ENCODE data around the gene SOCS2. TPM values are rescaled to one million over a fixed set of nuclear protein-coding genes. Genes with fewer than 3 reads are reported as not detected.
A peak's percentile ranks its signal among the peaks of the same experiment; 100 is the strongest.

Gene SOCS2
- total RNA-seq, 1 donor from 2014 or later, result 61.8 TPM

- DNase-seq (ENCODE audit: low spot score), result no peak
Measured at GRCh38 chr12:93565760-93566159, 6.7 kb upstream of the SOCS2 start.

GRCh38 chr12:93567174-93567573 is 5.3 kb upstream of the SOCS2 start:
- DNase-seq (ENCODE audit: low spot score), result no peak

GRCh38 chr12:93568091-93568490 is 4.4 kb upstream of the SOCS2 start:
- no peak for DNase-seq (ENCODE audit: low spot score)

DNA sequence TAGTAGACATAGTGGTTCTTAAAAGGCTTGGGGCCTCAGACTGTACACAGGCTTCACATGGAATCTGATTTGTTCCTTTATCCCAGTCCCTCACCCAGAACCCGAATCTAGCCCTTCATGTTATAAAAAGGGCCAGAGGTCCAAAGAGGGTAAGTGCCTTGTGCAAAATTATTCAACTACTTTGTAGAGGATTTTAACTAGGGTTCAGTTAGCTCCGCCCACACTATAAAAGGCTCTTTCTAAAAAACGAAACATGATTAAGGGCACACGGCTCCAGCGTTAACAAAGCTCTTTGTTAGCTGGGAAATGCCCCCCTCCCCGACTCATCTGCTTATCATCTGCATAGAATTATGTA is 3.2 kb upstream of the SOCS2 start:
- DNase-seq (ENCODE audit: low spot score), result no peak

GRCh38 chr12:93569656-93570551 is 2.6 kb upstream of the SOCS2 start:
- peak; percentile 94 for DNase-seq (ENCODE audit: low spot score)

DNA sequence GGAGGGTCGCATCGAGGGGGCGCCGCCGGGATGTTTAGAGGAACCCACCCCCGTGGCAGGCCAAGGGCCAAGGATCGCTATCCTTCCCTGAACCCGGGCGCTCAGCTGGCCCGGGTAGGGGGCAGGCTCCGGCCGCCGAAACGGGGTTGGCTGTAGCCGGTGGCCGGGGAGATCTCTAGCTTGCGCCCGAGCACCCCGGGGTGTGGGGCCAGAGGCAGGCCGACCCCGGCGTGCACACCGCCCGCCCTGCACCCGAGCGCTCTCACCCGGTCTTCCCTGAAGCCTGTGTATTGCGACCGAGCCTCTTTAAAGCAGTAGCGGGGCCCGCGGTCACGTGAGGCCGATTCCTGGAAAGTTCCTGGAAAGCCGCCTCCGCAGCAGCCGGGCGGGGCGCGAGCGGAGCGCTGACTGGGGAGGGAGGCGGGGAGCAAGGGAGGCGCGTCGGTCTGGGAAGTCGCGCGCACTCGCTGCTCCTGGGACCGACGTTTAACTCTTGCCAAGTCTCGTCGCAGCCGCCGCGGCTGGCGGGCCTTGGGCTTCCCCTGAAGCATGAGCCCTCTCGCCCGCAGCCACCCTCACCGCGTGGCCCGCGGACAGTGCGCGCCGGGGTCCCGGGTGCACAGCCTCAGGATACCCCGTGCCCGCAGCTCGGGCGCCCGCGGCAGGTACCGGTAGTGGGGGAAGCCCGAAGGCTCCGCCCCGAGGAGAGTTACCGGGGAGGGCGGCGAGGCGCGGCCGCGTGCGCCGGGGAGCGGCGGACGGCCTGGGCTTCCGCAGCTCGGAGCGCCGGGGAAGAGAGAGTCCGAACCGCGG is 1.7 kb upstream of the SOCS2 start:
- peak; percentile 99 for DNase-seq (ENCODE audit: low spot score)

- peak; percentile 94 for DNase-seq (ENCODE audit: low spot score)
Measured at GRCh38 chr12:93571365-93571924, 1.0 kb upstream of the SOCS2 start.

GRCh38 chr12:93572712-93573551 is 457 bp downstream of the SOCS2 start:
- DNase-seq (ENCODE audit: low spot score), result no peak

DNA sequence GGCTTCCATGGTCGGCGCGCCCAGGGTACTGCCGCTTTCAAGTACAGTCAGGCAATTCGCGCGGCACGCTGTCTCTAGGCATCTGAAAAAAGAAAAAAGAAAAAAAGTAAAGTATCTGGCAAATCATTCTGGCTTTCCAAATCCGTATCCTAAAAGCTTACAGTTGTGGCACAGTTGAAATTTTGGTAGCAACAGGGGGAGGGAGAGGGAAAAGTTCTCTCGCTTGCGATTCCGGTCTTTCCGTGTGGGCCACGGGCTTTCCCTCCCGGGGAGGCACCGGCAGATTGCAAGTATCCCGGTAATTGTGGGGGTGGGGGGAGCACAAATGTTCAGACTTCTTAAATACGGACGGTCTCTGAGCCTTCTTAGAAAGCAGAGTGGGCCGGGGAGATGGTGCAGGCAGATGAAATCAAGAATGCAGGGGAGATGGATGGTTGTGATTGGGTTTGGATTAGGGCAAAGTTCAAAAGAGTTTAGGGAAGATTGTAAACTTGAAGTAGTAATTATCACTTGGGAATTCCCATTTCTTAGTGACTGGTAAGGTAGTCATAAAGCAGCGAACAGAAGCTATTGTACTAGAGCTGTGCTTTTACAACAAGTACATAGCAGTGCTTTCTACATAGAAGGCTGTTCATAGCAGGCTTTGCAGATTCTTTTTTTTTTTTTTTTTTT is 1.2 kb downstream of the SOCS2 start:
- DNase-seq (ENCODE audit: low spot score), result no peak

GRCh38 chr12:93577222-93577621 is 4.7 kb downstream of the SOCS2 start:
- no peak for DNase-seq (ENCODE audit: low spot score)

DNA sequence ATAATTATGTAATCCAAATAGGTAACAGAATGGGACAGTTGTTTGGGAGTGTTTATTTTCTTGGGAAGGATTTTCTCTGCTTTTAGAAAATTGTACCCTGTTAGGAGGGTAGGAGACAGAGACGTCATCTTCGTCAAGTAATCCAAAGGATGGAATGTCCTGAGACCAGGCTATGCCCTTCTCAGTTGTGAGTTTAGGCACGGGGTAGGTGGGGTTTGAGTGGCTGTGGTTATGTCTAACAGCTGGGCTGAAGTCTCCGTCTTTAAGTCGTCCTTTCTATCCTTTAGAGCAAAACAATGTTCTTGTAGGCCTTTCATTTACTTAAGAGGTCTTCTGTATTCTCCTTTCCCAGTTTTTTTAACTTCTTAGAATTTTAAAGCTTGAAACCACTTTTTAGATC is 5.7 kb downstream of the SOCS2 start:
- no peak for DNase-seq (ENCODE audit: low spot score)

DNA sequence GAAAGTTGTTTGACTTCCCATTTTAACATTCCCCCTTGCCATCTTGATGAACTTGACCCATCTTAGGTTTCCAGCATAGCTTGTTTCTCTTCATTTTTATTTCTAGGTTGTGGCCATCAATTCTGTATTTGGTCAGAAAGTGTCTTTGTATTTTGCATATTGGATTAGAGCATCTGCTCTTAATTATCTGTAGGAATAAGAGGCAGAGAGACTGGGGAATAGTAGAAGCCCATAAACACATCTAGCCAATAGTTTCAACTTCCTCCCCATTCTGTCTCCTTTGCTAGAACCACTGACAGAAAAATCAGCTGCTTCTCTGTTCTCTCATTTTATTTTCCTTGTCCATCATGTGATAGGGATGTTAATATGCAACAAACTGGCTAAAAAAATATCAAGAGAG is 8.2 kb downstream of the SOCS2 start:
- no peak for DNase-seq (ENCODE audit: low spot score)

DNA sequence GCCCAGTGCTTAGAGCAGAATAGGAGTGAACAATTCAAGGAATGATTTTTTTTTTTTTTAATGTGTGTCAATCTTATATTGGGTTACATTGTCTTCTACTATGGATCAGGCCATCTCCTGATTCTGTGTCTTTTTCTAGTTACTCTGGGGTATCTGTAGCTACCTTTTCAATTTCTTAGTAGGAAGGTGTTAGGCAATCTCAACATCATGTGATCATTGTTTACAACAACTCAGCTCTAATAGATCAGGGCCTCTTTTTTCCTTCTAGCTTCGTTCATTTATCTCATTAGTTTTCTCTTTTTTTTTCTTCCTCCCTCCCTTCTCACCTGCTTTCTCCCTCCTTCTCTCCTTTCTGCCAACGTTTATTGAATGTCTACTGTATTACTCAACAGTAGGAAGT is 8.9 kb downstream of the SOCS2 start:
- DNase-seq (ENCODE audit: low spot score), result no peak

- DNase-seq (ENCODE audit: low spot score), result no peak
Measured at GRCh38 chr12:93582351-93582750, 9.9 kb downstream of the SOCS2 start.

DNA sequence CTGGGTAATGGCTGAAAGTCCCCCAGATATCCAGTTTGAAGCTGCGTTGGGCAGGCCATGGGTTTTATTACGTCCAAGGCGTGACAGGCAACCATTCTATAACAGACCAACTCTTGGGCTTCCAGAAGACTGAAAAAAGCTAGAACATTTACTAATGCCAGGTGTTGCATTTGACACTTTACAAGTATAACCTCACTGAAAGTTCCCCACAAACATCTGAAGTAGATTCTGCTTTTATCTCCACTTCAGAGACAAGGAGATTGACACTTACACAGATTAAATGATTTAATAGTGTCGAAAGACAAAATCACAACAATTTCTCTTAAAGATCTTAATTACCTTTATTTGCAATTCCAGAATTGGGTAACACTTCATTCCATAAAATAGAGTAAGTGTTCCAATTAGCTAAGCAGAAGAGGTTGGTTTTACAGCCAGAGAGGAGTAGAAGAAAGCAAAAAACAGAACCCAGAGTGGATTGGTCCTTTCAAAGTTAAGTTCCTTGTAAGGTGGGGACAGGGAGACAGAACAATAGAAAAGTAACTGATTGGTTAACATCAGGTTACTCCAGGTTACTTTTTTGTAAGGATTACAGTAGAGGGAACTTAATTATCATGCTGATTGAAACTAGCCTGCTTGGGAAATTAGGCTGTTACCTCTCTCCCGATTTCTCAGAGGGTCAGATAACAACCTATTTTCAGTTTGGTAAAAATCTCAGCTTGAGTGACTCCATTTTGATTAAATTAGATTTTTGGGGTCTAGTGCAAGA is 11.3 kb downstream of the SOCS2 start:
- no peak for DNase-seq (ENCODE audit: low spot score)

DNA sequence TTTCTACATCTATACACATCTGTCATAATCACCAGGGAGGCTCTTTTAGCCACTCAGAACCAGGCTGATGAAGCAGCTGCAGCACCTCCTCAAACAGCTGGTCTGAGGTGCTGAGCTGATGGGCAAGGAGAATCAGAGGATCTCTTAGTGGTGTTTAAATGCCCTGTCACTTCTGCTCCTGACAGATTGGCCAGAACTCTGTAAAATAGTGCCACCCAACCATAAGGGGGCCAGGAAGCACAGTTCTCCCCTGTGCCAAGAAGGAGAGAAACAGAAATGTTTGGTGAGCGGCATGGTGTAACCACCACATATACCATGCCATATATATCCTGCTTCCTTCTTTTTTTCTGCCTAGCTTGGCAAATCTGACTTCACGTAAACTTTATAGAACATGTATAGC is 12.8 kb downstream of the SOCS2 start:
- no peak for DNase-seq (ENCODE audit: low spot score)

DNA sequence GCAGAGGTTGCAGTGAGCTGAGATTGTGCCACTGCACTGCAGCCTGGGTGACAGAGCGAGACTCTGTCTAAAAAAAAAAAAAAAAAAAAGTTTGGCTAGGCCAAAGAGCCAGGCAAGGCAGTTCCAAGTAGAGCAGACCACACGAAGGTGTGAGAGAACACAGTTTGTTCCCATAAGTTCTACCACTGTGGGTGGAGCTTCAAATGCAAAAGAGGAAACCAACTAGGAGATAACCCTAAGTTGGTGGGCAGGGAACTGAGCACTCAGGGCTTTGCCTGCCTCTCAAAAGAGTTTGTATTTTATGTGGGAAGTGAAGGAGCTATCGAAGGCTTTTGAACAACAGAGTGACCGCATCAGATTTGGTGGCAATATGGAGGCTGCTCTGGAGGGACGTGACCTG is 15.1 kb downstream of the SOCS2 start:
- no peak for DNase-seq (ENCODE audit: low spot score)

GRCh38 chr12:93589081-93589480 is 16.6 kb downstream of the SOCS2 start:
- no peak for DNase-seq (ENCODE audit: low spot score)

DNA sequence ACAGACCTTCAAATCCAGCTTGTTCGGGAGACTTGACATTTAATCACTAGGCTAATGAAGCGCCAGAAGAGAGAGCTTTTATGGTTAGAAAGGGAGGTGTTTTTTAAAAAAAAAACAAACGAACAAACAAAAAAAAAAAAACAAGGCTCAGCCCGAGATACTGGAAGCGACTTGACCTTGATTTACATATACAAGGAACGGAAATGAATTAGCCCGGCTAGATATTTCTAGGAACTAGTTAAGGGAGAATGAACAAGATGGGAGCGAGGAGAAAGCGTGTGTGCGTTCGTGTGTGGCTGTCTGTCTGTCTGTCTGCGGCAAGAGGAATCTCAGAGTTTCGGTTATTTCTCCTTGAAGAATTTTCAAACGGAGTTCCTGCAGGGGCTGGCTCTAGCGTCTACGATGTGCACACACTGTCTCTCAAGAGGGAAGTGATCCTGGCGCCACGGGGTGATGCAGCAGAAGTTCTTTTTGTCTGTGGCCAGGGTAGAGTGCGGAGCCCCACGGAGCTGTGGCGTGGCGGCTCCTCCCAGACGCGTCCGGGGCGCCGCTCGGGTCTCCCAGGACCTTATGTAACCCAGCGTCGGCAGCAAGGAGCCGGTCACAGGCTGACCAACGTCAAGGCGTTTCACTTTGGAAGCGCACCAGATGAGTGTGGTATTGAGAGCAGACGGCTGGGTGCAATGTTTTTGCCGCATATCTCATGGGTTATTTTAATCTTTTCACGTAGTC is 18.8 kb downstream of the SOCS2 start:
- DNase-seq (ENCODE audit: low spot score), result no peak

Data from mesenteric fat pad (tissue), 1 donor.